ENCODE measurements around the gene VAMP2. TPM values are rescaled to one million over a fixed set of nuclear protein-coding genes. Genes with fewer than 3 reads are reported as not detected.

VAMP2 gene
- polyA plus RNA-seq, 2 of the 4 experiments (the other 2 are of a cell fraction) = 19.2 to 21.7 TPM

DNA sequence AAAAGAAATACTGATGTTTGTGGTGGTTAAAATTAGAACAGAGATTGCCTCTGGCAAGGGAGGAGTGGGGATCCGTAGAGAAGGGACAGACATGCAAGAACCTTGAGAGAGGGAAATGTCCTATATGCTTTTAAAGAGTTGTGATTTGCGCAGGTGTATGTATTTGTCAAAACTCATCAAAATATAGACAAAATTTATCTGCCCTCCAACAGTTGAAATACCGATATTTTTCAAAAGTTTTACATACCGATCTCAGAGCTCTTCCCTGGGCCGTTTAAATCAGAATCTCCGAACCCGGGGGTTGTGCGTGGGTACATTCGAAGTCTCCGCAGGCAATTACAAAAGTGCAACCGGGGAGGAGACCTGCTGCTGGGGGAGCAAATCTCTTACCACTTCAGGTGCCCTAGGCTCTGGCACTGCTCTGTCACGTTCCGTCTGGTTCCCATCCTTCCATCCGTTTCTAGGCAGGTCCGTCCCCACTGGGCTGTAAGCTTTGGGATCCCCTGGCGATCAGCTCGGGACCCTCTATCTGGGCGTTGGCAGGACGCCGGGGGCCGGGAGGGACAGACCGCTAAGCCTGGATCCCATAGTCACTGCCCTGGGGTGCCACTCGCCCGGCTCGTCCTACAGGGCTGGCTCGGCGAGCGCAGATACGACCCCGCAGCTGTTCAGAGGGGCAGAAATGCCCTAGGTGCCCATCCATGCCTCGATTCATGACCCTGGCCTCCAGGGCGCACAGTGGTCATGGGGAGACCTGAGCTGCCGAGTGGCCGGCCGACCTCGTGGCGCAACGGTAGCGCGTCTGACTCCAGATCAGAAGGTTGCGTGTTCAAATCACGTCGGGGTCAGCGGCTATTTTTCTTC is 23.1 kb upstream of the VAMP2 start (continued):
- TF ChIP-seq, protein P1, sequence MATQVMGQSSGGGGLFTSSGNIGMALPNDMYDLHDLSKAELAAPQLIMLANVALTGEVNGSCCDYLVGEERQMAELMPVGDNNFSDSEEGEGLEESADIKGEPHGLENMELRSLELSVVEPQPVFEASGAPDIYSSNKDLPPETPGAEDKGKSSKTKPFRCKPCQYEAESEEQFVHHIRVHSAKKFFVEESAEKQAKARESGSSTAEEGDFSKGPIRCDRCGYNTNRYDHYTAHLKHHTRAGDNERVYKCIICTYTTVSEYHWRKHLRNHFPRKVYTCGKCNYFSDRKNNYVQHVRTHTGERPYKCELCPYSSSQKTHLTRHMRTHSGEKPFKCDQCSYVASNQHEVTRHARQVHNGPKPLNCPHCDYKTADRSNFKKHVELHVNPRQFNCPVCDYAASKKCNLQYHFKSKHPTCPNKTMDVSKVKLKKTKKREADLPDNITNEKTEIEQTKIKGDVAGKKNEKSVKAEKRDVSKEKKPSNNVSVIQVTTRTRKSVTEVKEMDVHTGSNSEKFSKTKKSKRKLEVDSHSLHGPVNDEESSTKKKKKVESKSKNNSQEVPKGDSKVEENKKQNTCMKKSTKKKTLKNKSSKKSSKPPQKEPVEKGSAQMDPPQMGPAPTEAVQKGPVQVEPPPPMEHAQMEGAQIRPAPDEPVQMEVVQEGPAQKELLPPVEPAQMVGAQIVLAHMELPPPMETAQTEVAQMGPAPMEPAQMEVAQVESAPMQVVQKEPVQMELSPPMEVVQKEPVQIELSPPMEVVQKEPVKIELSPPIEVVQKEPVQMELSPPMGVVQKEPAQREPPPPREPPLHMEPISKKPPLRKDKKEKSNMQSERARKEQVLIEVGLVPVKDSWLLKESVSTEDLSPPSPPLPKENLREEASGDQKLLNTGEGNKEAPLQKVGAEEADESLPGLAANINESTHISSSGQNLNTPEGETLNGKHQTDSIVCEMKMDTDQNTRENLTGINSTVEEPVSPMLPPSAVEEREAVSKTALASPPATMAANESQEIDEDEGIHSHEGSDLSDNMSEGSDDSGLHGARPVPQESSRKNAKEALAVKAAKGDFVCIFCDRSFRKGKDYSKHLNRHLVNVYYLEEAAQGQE (IDR thresholded peaks at IDR 0.05) = no peak
- no peak for TF ChIP-seq HEYL (CRISPR knock-in tag; IDR thresholded peaks at IDR 0.05)
- no peak for TF ChIP-seq POLR2AphosphoS2 (conservative IDR thresholded peaks at IDR 0.05; ENCODE audit: low read length)
- TF ChIP-seq HOXB13 (CRISPR knock-in tag; IDR thresholded peaks at IDR 0.05; ENCODE audit: low read depth) = no peak
- TF ChIP-seq HOXA7 (CRISPR knock-in tag; IDR thresholded peaks at IDR 0.05) = no peak
- TF ChIP-seq CEBPB (IDR thresholded peaks at IDR 0.05) = peak in 1 of 2 experiments; percentile 73; a peak in 2 of 4 replicates
- TF ChIP-seq, protein P2, sequence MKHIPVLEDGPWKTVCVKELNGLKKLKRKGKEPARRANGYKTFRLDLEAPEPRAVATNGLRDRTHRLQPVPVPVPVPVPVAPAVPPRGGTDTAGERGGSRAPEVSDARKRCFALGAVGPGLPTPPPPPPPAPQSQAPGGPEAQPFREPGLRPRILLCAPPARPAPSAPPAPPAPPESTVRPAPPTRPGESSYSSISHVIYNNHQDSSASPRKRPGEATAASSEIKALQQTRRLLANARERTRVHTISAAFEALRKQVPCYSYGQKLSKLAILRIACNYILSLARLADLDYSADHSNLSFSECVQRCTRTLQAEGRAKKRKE (CRISPR knock-in tag; IDR thresholded peaks at IDR 0.05; ENCODE audit: low read depth) = no peak
- no peak for TF ChIP-seq GATA3 (IDR thresholded peaks at IDR 0.05; ENCODE audit: borderline replicate concordance)
- TF ChIP-seq ZC3H11A (IDR thresholded peaks at IDR 0.05) = no peak
- 0 out of 2 replicates have a peak, but pooled peaks have one; percentile 20 for TF ChIP-seq PHF8 (IDR thresholded peaks at IDR 0.05; ENCODE audit: borderline replicate concordance, low read depth)
- TF ChIP-seq, protein P3, sequence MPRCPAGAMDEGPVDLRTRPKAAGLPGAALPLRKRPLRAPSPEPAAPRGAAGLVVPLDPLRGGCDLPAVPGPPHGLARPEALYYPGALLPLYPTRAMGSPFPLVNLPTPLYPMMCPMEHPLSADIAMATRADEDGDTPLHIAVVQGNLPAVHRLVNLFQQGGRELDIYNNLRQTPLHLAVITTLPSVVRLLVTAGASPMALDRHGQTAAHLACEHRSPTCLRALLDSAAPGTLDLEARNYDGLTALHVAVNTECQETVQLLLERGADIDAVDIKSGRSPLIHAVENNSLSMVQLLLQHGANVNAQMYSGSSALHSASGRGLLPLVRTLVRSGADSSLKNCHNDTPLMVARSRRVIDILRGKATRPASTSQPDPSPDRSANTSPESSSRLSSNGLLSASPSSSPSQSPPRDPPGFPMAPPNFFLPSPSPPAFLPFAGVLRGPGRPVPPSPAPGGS (IDR thresholded peaks at IDR 0.05) = no peak
- 0 out of 2 replicates have a peak, but pooled peaks have one; percentile 14 for TF ChIP-seq KDM1A (IDR thresholded peaks at IDR 0.05; ENCODE audit: low read depth)
- TF ChIP-seq ZFP36 (IDR thresholded peaks at IDR 0.05; ENCODE audit: borderline replicate concordance, partially characterized antibody) = no peak
- TF ChIP-seq MYC (IDR thresholded peaks at IDR 0.05; ENCODE audit: borderline replicate concordance, low read length) = peak; percentile 54
- no peak for TF ChIP-seq EHF (CRISPR knock-in tag; IDR thresholded peaks at IDR 0.05)
- no peak for TF ChIP-seq KDM5A (IDR thresholded peaks at IDR 0.05)
- TF ChIP-seq, protein P4, sequence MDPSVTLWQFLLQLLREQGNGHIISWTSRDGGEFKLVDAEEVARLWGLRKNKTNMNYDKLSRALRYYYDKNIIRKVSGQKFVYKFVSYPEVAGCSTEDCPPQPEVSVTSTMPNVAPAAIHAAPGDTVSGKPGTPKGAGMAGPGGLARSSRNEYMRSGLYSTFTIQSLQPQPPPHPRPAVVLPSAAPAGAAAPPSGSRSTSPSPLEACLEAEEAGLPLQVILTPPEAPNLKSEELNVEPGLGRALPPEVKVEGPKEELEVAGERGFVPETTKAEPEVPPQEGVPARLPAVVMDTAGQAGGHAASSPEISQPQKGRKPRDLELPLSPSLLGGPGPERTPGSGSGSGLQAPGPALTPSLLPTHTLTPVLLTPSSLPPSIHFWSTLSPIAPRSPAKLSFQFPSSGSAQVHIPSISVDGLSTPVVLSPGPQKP (IDR thresholded peaks at IDR 0.05; ENCODE audit: low read depth, low read length) = no peak
- no peak for TF ChIP-seq TP53 (CRISPR knock-in tag; IDR thresholded peaks at IDR 0.05)
- TF ChIP-seq RCOR1 (IDR thresholded peaks at IDR 0.05; ENCODE audit: low read depth, low read length) = peak; percentile 59; the same call in 1 of the 2 replicates
- no peak for TF ChIP-seq CBX8 (IDR thresholded peaks at IDR 0.05)
- TF ChIP-seq, protein P5, sequence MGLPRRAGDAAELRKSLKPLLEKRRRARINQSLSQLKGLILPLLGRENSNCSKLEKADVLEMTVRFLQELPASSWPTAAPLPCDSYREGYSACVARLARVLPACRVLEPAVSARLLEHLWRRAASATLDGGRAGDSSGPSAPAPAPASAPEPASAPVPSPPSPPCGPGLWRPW (IDR thresholded peaks at IDR 0.05) = no peak
- no peak for TF ChIP-seq POLR2A (IDR thresholded peaks at IDR 0.05; ENCODE audit: low read length)
- TF ChIP-seq CHD4 (IDR thresholded peaks at IDR 0.05; ENCODE audit: borderline replicate concordance) = no peak
- TF ChIP-seq, protein P6, sequence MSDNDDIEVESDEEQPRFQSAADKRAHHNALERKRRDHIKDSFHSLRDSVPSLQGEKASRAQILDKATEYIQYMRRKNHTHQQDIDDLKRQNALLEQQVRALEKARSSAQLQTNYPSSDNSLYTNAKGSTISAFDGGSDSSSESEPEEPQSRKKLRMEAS (IDR thresholded peaks at IDR 0.05) = peak; percentile 82
- TF ChIP-seq MAFK (IDR thresholded peaks at IDR 0.05; ENCODE audit: partially characterized antibody) = no peak
- no peak for TF ChIP-seq NPAS2 (CRISPR knock-in tag; IDR thresholded peaks at IDR 0.05; ENCODE audit: borderline replicate concordance)
- no peak for TF ChIP-seq CBX2 (IDR thresholded peaks at IDR 0.05; ENCODE audit: borderline replicate concordance, low read depth)
- no peak for TF ChIP-seq NFE2L2 (conservative IDR thresholded peaks at IDR 0.05; ENCODE audit: low read length)
- TF ChIP-seq RARB (CRISPR knock-in tag; IDR thresholded peaks at IDR 0.05) = no peak
- peak; percentile 27; the same call in 1 of the 2 replicates for TF ChIP-seq ESRRA (IDR thresholded peaks at IDR 0.05; ENCODE audit: borderline replicate concordance, low read length)
- TF ChIP-seq, protein P7, sequence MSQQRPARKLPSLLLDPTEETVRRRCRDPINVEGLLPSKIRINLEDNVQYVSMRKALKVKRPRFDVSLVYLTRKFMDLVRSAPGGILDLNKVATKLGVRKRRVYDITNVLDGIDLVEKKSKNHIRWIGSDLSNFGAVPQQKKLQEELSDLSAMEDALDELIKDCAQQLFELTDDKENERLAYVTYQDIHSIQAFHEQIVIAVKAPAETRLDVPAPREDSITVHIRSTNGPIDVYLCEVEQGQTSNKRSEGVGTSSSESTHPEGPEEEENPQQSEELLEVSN (IDR thresholded peaks at IDR 0.05; ENCODE audit: borderline replicate concordance, low read depth) = no peak
- TF ChIP-seq MAZ (IDR thresholded peaks at IDR 0.05; ENCODE audit: borderline replicate concordance, low read depth, low read length) = peak; percentile 82; the same call in 1 of the 2 replicates
- TF ChIP-seq JUN (IDR thresholded peaks at IDR 0.05) = no peak
- peak; percentile 14; the same call in 1 of the 3 replicates for TF ChIP-seq SMC3 (IDR thresholded peaks at IDR 0.05)
- no peak for TF ChIP-seq JUNB (IDR thresholded peaks at IDR 0.05)
